Liver (tissue), 9 donors: ENCODE results near the gene PPP1R16B. TPM values are rescaled to one million over a fixed set of nuclear protein-coding genes. Genes with fewer than 3 reads are reported as not detected.

Experiments
- DNase-seq: peaks from one replicate; pipeline ENCODE4 v3.0.0-alpha.2; 2017; ENCODE audit warnings: low spot score
- H3K27ac ChIP-seq, 2 donors: one replicate each; pipeline ENCODE4 v1.7.0; 2013; ENCODE audit warnings: inconsistent platforms in 2 of 2, low read length in 2 of 2, control low read depth in 1 of 2, low read depth in 1 of 2, mild to moderate bottlenecking in 1 of 2
- H3K27me3 ChIP-seq, 4 donors: one replicate each; pipeline versions ENCODE4 v1.6.1 to v1.7.0; 2013; ENCODE audit warnings: low read length in 3 of 4, inconsistent platforms in 1 of 4, mild to moderate bottlenecking in 1 of 4, moderate library complexity in 1 of 4; ENCODE audit not compliant: control insufficient read depth in 4 of 4, insufficient read depth in 4 of 4
- H3K36me3 ChIP-seq, 4 donors: one replicate each; pipeline versions ENCODE4 v1.6.1 to v1.7.0; 2013; ENCODE audit warnings: low read length in 3 of 4, mild to moderate bottlenecking in 3 of 4, low read depth in 1 of 4, moderate library complexity in 1 of 4; ENCODE audit not compliant: control insufficient read depth in 4 of 4, insufficient read depth in 3 of 4
- H3K4me1 ChIP-seq, 4 donors: one replicate each; pipeline versions ENCODE4 v1.6.1 to v1.7.0; 2013; ENCODE audit warnings: low read length in 3 of 4, mild to moderate bottlenecking in 3 of 4, moderate library complexity in 1 of 4; ENCODE audit not compliant: control insufficient read depth in 4 of 4, insufficient read depth in 4 of 4
- H3K4me3 ChIP-seq, 3 donors: one replicate each; pipeline versions ENCODE4 v1.6.1 to v1.7.0; 2013; ENCODE audit warnings: low read length in 3 of 3, control low read depth in 1 of 3, low read depth in 1 of 3, mild to moderate bottlenecking in 1 of 3
- H3K9ac ChIP-seq, 2 donors: one replicate each; pipeline ENCODE4 v1.7.0; 2013; ENCODE audit warnings: low read length in 2 of 2, mild to moderate bottlenecking in 2 of 2, moderate library complexity in 2 of 2, control low read depth in 1 of 2, low read depth in 1 of 2
- H3K9me3 ChIP-seq, 4 donors: one replicate each; pipeline versions ENCODE4 v1.6.1 to v1.7.0; 2013; ENCODE audit warnings: low read length in 3 of 4; ENCODE audit not compliant: control insufficient read depth in 4 of 4
- EGR1 ChIP-seq, 2 donors: IDR thresholded peaks; 2 replicates each; pipeline ENCODE4 v1.6.1; 2016 to 2018; ENCODE audit warnings: antibody characterized with exemption in 2 of 2, low read depth in 2 of 2
- HNF4A ChIP-seq, 2 donors: conservative IDR thresholded peaks; 2 replicates each; pipeline ENCODE4 v1.6.1; 2016; ENCODE audit warnings: antibody characterized with exemption in 2 of 2, mild to moderate bottlenecking in 2 of 2
- JUND ChIP-seq, 2 donors: IDR thresholded peaks; 2 replicates each; pipeline ENCODE4 v1.6.1; 2016; ENCODE audit warnings: antibody characterized with exemption in 2 of 2
- NR2F2 ChIP-seq: IDR thresholded peaks from 2 replicates; pipeline ENCODE4 v1.6.1; 2016; ENCODE audit warnings: antibody characterized with exemption
- RAD21 ChIP-seq, 2 donors: IDR thresholded peaks; 2 replicates each; pipeline ENCODE4 v1.6.1; 2016; ENCODE audit warnings: antibody characterized with exemption in 2 of 2, mild to moderate bottlenecking in 2 of 2
- RXRA ChIP-seq, 2 donors: IDR thresholded peaks; 2 replicates each; pipeline ENCODE4 v1.6.1; 2017 to 2018; ENCODE audit warnings: antibody characterized with exemption in 2 of 2, mild to moderate bottlenecking in 1 of 2
- SP1 ChIP-seq: IDR thresholded peaks from 2 replicates; pipeline ENCODE4 v1.6.1; 2018; ENCODE audit warnings: antibody characterized with exemption, mild to moderate bottlenecking
- YY1 ChIP-seq: IDR thresholded peaks from 2 replicates; pipeline ENCODE4 v1.6.1; 2016; ENCODE audit warnings: antibody characterized with exemption, mild to moderate bottlenecking
- WGBS: extraction: QIAGEN DNeasy Blood & Tissue Kit; methylation state at CpG from one replicate; pipeline ENCODE4 v1.1.7; 2013; 5-methylcytosine and 5-hydroxymethylcytosine counted together
- polyA plus RNA-seq, 2 donors: library from polyadenylated mRNA; stranded (reverse) in 1 of 2; unstranded in 1 of 2; fragments of 200-250 nt in 1 of 2; fragments of >200 nt in 1 of 2; fragmentation: Nextera tagmentation in 1 of 2; extraction: Ambion mirVana in 1 of 2; gene quantifications; one replicate each; pipeline versions ENCODE4 v1.2.1 to v1.2.3, GENCODE V29; 2013 to 2015
- total RNA-seq, 2 donors: library from RNA; depleted of rRNA; stranded (reverse); fragments of >200 nt; gene quantifications; one replicate each; pipeline ENCODE4 v1.2.3, GENCODE V29; 2014
- TF ChIP-seq, protein P1 (sequence below): IDR thresholded peaks from 2 replicates; pipeline ENCODE4 v1.6.1; 2016; ENCODE audit warnings: antibody characterized with exemption
- TF ChIP-seq, protein P2 (sequence below): IDR thresholded peaks from 2 replicates; pipeline ENCODE4 v1.6.1; 2016; ENCODE audit warnings: antibody characterized with exemption, mild to moderate bottlenecking
- TF ChIP-seq, protein P3 (sequence below): fragments of 150-350 bp; IDR thresholded peaks from 2 replicates; pipeline ENCODE4 v1.5.1; 2017; ENCODE audit warnings: improper control_type of control experiment, low read depth, low read length; ENCODE audit not compliant: missing input control
- donor health status: healthy.
- donor health status: healthy.
- donor health status: healthy.
- donor health status: healthy.
- donor health status: healthy.

Gene PPP1R16B
- total and polyA plus RNA-seq, 4 donors = 0.84 to 5.7 (median 1.2) TPM

DNA sequence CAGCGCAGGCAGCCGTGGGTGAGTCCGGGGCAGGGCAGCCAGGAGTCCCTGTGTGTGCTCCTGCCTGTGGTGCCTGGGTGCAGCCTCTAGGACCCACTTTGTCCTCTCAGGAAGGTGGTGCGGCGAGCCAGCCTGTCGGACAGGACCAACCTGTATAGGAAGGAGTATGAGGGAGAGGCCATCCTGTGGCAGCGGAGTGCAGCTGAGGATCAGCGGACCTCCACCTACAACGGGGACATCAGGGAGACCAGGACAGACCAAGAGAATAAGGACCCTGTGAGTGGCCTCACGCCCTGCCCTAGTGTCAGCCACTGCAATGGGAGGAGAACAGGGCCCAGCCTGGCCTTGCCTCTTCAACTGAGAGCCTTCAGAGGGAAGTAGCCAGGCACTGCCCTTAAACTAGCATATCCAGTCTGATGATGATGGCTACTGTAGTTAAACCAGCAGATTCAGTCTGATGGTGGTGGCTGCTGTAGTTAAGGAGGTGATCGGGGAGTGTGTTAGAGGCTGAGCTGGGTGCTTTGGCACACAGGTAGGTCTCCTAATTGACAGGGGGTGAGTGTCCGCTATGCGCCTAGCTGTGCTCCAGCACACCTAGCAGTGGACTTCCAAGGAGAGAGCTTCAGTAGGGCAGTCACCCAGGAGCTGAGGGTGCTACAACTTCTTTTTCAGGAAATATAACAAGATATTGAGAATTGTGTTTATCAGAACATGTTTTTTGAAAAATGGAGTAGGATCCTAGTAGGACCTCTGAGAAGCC lies 102.6 kb downstream of the PPP1R16B start:
- H3K4me1 ChIP-seq = no peaks in the 10 kb centered on the region
- TF ChIP-seq SP1 (no peak), NR2F2 (no peak), EGR1 (IDR thresholded peaks at IDR 0.05; ENCODE audit: low read depth in 2 of 2) (no peak), HNF4A (conservative IDR thresholded peaks at IDR 0.05) (no peak), RAD21 (IDR thresholded peaks at IDR 0.05) (no peak), JUND (IDR thresholded peaks at IDR 0.05) (no peak), RXRA (IDR thresholded peaks at IDR 0.05) (no peak)
- TF ChIP-seq, protein P1, sequence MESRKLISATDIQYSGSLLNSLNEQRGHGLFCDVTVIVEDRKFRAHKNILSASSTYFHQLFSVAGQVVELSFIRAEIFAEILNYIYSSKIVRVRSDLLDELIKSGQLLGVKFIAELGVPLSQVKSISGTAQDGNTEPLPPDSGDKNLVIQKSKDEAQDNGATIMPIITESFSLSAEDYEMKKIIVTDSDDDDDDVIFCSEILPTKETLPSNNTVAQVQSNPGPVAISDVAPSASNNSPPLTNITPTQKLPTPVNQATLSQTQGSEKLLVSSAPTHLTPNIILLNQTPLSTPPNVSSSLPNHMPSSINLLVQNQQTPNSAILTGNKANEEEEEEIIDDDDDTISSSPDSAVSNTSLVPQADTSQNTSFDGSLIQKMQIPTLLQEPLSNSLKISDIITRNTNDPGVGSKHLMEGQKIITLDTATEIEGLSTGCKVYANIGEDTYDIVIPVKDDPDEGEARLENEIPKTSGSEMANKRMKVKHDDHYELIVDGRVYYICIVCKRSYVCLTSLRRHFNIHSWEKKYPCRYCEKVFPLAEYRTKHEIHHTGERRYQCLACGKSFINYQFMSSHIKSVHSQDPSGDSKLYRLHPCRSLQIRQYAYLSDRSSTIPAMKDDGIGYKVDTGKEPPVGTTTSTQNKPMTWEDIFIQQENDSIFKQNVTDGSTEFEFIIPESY = no peak
- TF ChIP-seq, protein P2, sequence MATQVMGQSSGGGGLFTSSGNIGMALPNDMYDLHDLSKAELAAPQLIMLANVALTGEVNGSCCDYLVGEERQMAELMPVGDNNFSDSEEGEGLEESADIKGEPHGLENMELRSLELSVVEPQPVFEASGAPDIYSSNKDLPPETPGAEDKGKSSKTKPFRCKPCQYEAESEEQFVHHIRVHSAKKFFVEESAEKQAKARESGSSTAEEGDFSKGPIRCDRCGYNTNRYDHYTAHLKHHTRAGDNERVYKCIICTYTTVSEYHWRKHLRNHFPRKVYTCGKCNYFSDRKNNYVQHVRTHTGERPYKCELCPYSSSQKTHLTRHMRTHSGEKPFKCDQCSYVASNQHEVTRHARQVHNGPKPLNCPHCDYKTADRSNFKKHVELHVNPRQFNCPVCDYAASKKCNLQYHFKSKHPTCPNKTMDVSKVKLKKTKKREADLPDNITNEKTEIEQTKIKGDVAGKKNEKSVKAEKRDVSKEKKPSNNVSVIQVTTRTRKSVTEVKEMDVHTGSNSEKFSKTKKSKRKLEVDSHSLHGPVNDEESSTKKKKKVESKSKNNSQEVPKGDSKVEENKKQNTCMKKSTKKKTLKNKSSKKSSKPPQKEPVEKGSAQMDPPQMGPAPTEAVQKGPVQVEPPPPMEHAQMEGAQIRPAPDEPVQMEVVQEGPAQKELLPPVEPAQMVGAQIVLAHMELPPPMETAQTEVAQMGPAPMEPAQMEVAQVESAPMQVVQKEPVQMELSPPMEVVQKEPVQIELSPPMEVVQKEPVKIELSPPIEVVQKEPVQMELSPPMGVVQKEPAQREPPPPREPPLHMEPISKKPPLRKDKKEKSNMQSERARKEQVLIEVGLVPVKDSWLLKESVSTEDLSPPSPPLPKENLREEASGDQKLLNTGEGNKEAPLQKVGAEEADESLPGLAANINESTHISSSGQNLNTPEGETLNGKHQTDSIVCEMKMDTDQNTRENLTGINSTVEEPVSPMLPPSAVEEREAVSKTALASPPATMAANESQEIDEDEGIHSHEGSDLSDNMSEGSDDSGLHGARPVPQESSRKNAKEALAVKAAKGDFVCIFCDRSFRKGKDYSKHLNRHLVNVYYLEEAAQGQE = no peak
- TF ChIP-seq, protein P3, sequence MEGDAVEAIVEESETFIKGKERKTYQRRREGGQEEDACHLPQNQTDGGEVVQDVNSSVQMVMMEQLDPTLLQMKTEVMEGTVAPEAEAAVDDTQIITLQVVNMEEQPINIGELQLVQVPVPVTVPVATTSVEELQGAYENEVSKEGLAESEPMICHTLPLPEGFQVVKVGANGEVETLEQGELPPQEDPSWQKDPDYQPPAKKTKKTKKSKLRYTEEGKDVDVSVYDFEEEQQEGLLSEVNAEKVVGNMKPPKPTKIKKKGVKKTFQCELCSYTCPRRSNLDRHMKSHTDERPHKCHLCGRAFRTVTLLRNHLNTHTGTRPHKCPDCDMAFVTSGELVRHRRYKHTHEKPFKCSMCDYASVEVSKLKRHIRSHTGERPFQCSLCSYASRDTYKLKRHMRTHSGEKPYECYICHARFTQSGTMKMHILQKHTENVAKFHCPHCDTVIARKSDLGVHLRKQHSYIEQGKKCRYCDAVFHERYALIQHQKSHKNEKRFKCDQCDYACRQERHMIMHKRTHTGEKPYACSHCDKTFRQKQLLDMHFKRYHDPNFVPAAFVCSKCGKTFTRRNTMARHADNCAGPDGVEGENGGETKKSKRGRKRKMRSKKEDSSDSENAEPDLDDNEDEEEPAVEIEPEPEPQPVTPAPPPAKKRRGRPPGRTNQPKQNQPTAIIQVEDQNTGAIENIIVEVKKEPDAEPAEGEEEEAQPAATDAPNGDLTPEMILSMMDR = no peak
- DNase-seq = no peak
- peaks cover 0 to 2% (median under 1%) of the 10 kb centered on the region in 4 donors for H3K9me3 ChIP-seq
- H3K9ac ChIP-seq = no peak overlapping the region
- no peaks in the 10 kb centered on the region for H3K36me3 ChIP-seq
- no peak overlapping the region for H3K27ac ChIP-seq
- WGBS = 95% methylated on average over 13 of the region's 13 CpGs
- H3K4me3 ChIP-seq = no peak overlapping the region
- no peaks in the 10 kb centered on the region for H3K27me3 ChIP-seq

DNA sequence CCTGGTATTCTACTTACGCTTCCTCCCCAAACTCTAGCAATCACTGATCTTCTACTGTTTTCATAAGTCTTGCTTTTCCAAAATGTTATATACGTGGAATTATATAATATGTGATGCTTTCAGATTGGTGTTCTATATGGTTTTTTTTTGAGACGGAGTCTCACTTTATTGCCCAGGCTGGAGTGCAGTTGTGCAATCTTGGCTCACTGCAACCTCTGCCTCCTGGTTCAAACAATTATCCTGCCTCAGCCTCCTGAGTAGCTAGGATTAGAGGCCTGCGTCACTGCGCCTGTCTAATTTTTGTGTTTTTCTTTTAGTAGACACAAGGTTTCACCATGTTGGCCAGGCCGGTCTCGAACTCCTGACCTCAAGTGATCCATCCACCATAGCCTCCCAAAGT lies 109.9 kb downstream of the PPP1R16B start:
- Histone ChIP-seq H3K36me3 (peaks cover 0 to 3% (median 0%) of the 10 kb centered on the region in 4 donors), H3K4me3 (no peak overlapping the region)
- 89% methylated on average over 7 of the region's 7 CpGs for WGBS

More for the DNA sequence above, 109.9 kb downstream of the PPP1R16B start:
- Histone ChIP-seq H3K4me1 (peaks cover 0 to 17% (median 6%) of the 10 kb centered on the region in 4 donors), H3K9me3 (no peaks in the 10 kb centered on the region), H3K27me3 (no peaks in the 10 kb centered on the region), H3K9ac (no peak overlapping the region), H3K27ac (peak overlapping the region in 1 of 2 donors; percentile 31)
- no peak for DNase-seq
- TF ChIP-seq HNF4A (conservative IDR thresholded peaks at IDR 0.05) = peak; percentile 57 to 59
- TF ChIP-seq NR2F2 = no peak
- TF ChIP-seq RAD21 (IDR thresholded peaks at IDR 0.05) = no peak
- no peak for TF ChIP-seq YY1
